Measurements from ENCODE around the gene FLNA.

The FLNA gene, protein sequence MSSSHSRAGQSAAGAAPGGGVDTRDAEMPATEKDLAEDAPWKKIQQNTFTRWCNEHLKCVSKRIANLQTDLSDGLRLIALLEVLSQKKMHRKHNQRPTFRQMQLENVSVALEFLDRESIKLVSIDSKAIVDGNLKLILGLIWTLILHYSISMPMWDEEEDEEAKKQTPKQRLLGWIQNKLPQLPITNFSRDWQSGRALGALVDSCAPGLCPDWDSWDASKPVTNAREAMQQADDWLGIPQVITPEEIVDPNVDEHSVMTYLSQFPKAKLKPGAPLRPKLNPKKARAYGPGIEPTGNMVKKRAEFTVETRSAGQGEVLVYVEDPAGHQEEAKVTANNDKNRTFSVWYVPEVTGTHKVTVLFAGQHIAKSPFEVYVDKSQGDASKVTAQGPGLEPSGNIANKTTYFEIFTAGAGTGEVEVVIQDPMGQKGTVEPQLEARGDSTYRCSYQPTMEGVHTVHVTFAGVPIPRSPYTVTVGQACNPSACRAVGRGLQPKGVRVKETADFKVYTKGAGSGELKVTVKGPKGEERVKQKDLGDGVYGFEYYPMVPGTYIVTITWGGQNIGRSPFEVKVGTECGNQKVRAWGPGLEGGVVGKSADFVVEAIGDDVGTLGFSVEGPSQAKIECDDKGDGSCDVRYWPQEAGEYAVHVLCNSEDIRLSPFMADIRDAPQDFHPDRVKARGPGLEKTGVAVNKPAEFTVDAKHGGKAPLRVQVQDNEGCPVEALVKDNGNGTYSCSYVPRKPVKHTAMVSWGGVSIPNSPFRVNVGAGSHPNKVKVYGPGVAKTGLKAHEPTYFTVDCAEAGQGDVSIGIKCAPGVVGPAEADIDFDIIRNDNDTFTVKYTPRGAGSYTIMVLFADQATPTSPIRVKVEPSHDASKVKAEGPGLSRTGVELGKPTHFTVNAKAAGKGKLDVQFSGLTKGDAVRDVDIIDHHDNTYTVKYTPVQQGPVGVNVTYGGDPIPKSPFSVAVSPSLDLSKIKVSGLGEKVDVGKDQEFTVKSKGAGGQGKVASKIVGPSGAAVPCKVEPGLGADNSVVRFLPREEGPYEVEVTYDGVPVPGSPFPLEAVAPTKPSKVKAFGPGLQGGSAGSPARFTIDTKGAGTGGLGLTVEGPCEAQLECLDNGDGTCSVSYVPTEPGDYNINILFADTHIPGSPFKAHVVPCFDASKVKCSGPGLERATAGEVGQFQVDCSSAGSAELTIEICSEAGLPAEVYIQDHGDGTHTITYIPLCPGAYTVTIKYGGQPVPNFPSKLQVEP (N-terminal part only)

GRCh38 chrX:154374313-154375155, at the start of gene FLNA:
FLNA (minus strand) TSS chrX:154374634; CDS start chrX:154371245, 3,389 bp downstream.
- peak within 1 kb of the TSS; percentile 94 for H3K27ac ChIP-seq
- TF ChIP-seq ZFX (IDR thresholded peaks at IDR 0.05) = peak; percentile 31; the same call in 1 of the 2 replicates
- no peak for TF ChIP-seq CTCF (conservative IDR thresholded peaks at IDR 0.05)

- no peak for TF ChIP-seq ZFX (IDR thresholded peaks at IDR 0.05)
- TF ChIP-seq CTCF (conservative IDR thresholded peaks at IDR 0.05) = no peak
- H3K27ac ChIP-seq = no peak overlapping the region
Observed at GRCh38 chrX:154420402-154420756, 45.9 kb upstream of the FLNA start.

- H3K27ac ChIP-seq = no peak overlapping the region
- no peak for TF ChIP-seq ZFX (IDR thresholded peaks at IDR 0.05)
- TF ChIP-seq CTCF (conservative IDR thresholded peaks at IDR 0.05) = no peak
Observed at GRCh38 chrX:154419688-154420401, 45.4 kb upstream of the FLNA start.

DNA sequence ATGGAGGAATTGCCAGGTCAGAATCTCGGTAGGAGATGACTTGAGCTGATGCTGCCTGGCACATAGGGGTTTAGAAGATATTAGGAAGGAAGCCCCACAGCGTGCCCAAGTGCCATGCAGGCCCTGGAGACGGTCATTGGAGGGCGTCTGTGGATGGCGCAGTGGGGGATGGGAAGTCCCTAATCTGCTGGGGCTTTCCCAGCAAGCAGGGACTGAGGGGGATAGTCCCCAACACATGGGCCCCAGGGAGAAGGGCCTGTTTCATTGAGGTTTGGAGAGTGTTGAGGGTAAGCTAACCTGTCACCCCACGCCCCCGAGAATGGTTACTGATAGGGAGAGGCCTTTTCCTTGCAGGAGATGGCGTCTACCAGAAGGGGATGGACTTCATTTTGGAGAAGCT, 44.8 kb upstream of the FLNA start:
- TF ChIP-seq CTCF (conservative IDR thresholded peaks at IDR 0.05) (no peak), ZFX (IDR thresholded peaks at IDR 0.05) (no peak)
- no peak overlapping the region for H3K27ac ChIP-seq

DNA sequence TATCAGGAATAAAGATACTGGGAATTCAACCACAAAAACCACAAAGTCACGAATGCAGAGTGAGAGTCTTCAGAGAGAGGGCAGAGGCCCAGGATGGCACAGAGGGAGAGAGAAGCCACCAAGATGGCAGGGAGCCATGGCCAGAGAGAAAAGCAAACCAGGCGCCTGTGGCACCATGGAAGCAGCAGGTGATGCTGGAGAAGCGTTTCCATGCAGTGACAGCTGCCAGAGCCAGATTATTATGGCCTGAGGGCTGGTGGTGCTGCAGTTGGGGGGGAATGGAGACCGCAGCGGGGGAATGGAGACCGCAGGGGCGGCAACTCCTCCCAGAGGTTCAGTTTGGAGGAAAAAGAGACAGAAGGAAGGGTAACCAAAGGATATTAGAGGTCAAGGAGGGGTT, 42.7 kb upstream of the FLNA start:
- no peak overlapping the region for H3K27ac ChIP-seq
- TF ChIP-seq ZFX (IDR thresholded peaks at IDR 0.05) = no peak
- TF ChIP-seq CTCF (conservative IDR thresholded peaks at IDR 0.05) = no peak

GRCh38 chrX:154413142-154413541, 38.7 kb upstream of the FLNA start:
- TF ChIP-seq ZFX (IDR thresholded peaks at IDR 0.05) (no peak), CTCF (conservative IDR thresholded peaks at IDR 0.05) (no peak)
- no peak overlapping the region for H3K27ac ChIP-seq
